Ishikawa (cell line): ENCODE results near the gene KCNK2.

Experiments
- CEBPB ChIP-seq: IDR thresholded peaks from 2 replicates; pipeline ENCODE4 v1.6.1; 2012
- CREB1 ChIP-seq: IDR thresholded peaks from 2 replicates; pipeline ENCODE4 v1.6.1; 2012; ENCODE audit warnings: low read depth
- EGR1 ChIP-seq: IDR thresholded peaks from 2 replicates; pipeline ENCODE4 v1.6.1; 2012
- EP300 ChIP-seq: IDR thresholded peaks from 2 replicates; pipeline ENCODE4 v1.6.1; 2012; ENCODE audit warnings: borderline replicate concordance
- FOXM1 ChIP-seq: IDR thresholded peaks from 2 replicates; pipeline ENCODE4 v1.6.1; 2012; ENCODE audit warnings: low read depth, borderline replicate concordance
- NFIC ChIP-seq: IDR thresholded peaks from 2 replicates; pipeline ENCODE4 v1.6.1; 2012
- RAD21 ChIP-seq: IDR thresholded peaks from 2 replicates; pipeline ENCODE4 v1.6.1; 2012; ENCODE audit warnings: low read depth
- TAF1 ChIP-seq: IDR thresholded peaks from 2 replicates; pipeline ENCODE4 v1.6.1; 2012; ENCODE audit warnings: low read depth, mild to moderate bottlenecking
- TCF12 ChIP-seq: IDR thresholded peaks from 2 replicates; pipeline ENCODE4 v1.6.1; 2012; ENCODE audit warnings: low read depth
- TEAD4 ChIP-seq: IDR thresholded peaks from 2 replicates; pipeline ENCODE4 v1.6.1; 2012
- YY1 ChIP-seq: IDR thresholded peaks from 2 replicates; pipeline ENCODE4 v1.6.1; 2012; ENCODE audit warnings: low read depth
- ZBTB7A ChIP-seq: IDR thresholded peaks from 2 replicates; pipeline ENCODE4 v1.6.1; 2012; ENCODE audit warnings: low read depth
- TF ChIP-seq, protein P1 (sequence below): IDR thresholded peaks from 2 replicates; pipeline ENCODE4 v1.6.1; 2012
- TF ChIP-seq, protein P2 (sequence below): IDR thresholded peaks from 2 replicates; pipeline ENCODE4 v1.6.1; 2012; ENCODE audit warnings: low read depth, mild to moderate bottlenecking
- TF ChIP-seq, protein P3 (sequence below): IDR thresholded peaks from 2 replicates; pipeline ENCODE4 v1.6.1; 2012

KCNK2 gene

DNA sequence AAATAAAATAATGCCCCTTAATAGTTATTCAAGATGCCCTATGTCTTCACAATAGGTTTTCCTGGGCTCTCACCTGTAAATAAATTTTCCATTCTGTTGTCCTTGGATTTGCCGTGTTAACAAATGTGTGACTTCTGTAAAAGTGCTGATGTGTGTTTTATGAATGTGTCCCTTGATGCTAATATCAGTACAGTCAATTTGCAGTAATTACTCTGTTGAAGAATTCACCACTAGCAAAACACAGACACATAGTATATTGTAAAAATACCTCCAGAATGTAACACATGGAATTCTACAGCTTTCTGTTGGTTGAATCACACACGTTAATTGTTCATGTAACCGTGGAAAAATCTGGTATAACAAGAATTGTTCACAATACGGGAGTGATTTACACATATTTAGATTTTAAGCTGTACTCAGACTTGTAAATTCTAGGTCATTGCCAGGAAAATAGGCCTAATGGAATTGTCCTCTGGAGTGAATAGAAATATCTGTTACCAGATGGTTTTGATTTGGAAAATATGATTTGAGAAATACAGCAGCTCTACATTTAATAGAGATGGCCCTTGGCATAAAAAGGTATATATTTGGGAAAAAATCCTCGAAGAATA, 36.7 kb upstream of the KCNK2 start:
- TF ChIP-seq TAF1 (no peak), NFIC (no peak), RAD21 (no peak), TEAD4 (no peak), ZBTB7A (no peak), TCF12 (no peak), CREB1 (no peak), YY1 (no peak), FOXM1 (no peak)
- TF ChIP-seq, protein P1, sequence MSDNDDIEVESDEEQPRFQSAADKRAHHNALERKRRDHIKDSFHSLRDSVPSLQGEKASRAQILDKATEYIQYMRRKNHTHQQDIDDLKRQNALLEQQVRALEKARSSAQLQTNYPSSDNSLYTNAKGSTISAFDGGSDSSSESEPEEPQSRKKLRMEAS: no peak

DNA sequence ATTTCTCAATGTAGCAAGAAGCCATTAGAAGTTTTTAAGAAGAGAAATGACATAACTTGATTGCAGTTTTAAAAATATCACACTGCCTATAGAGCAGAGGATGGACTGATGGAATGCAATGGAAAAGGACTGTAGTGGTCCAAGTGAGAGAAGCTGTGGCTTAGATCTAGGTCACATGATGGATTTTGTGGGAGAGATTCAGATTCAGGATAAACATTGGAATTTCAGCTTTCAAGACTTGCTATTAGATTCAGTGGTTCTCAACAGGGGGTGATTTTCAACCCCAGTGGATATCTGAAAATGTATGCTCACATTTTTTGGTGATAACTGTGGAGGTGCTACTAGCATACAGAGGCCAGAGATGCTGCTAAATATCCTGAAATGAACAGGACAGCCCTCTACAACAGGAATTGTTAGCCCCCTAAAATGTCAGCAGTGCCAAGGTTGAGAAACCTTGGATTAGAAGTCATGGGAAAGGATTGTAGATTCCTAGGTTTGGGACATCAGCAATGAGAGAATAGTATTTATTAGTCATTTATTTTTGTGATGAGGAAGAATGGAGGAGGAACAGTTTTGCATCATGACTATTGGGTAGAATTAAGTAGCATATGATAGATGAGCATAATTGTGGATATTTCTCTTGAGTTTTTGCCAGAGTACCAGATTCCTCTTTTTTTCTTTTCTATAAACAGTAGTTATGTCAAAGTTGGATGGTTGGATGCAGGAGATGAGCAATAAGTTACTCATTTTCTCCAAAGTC, 30.1 kb upstream of the KCNK2 start:
- TF ChIP-seq CEBPB: no peak
- TF ChIP-seq, protein P1: no peak

DNA sequence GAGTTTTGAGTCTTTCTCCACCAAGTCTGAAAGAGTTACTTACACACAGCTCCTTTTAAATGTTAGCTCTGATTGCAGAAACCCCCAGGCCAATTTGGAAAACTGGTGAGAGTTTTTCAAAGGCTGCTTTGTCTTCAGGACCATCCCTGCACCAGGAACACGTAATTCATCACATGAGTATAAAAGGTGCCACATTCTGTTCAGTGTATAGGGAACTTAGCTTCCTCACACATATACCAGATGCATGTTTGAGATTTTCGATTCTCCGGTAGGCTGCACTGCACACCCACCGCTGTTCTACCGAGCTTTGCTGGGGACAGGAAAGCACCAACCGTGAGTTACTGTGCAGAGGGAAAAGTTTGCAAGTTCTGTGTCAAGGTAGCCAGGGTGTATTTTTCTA, 28.3 kb upstream of the KCNK2 start:
- no peak for TF ChIP-seq EGR1
- no peak for TF ChIP-seq YY1

DNA sequence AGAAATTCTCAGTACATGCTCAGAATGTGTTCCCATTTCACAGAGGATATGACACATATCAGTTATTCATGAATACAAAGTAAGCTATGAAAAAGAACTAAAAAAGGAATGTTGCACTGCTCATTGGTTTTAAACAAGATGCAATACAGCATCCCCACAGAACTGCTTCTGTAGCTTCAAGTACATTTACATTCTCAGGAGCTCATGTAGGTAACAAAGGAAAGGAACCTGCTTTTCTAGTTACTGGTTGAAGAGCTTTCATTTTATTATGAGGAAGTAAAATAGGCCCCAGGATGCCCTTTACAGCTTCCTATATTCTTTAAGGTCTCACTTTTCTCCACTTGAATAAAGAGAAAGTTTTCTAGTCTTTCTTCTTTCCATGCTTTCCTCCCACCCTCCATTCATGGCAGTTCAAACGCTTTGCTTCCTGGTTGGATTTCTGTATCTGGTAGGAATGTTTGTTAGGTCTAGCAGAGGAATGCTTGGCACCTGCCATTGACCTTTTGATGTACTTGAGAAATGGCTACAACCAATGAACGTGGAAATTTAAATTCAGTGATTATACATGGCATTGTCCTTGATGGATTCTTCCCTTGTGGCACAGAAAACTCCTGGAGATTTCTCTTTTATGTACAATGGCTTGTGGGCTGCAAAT, 27.1 kb upstream of the KCNK2 start:
- TF ChIP-seq NFIC (no peak), RAD21 (no peak), CREB1 (no peak), TEAD4 (no peak), EP300 (no peak), CEBPB (no peak), ZBTB7A (no peak), EGR1 (no peak), YY1 (no peak), TAF1 (no peak)
- TF ChIP-seq, protein P2, sequence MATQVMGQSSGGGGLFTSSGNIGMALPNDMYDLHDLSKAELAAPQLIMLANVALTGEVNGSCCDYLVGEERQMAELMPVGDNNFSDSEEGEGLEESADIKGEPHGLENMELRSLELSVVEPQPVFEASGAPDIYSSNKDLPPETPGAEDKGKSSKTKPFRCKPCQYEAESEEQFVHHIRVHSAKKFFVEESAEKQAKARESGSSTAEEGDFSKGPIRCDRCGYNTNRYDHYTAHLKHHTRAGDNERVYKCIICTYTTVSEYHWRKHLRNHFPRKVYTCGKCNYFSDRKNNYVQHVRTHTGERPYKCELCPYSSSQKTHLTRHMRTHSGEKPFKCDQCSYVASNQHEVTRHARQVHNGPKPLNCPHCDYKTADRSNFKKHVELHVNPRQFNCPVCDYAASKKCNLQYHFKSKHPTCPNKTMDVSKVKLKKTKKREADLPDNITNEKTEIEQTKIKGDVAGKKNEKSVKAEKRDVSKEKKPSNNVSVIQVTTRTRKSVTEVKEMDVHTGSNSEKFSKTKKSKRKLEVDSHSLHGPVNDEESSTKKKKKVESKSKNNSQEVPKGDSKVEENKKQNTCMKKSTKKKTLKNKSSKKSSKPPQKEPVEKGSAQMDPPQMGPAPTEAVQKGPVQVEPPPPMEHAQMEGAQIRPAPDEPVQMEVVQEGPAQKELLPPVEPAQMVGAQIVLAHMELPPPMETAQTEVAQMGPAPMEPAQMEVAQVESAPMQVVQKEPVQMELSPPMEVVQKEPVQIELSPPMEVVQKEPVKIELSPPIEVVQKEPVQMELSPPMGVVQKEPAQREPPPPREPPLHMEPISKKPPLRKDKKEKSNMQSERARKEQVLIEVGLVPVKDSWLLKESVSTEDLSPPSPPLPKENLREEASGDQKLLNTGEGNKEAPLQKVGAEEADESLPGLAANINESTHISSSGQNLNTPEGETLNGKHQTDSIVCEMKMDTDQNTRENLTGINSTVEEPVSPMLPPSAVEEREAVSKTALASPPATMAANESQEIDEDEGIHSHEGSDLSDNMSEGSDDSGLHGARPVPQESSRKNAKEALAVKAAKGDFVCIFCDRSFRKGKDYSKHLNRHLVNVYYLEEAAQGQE: no peak
- TF ChIP-seq, protein P1: no peak

DNA sequence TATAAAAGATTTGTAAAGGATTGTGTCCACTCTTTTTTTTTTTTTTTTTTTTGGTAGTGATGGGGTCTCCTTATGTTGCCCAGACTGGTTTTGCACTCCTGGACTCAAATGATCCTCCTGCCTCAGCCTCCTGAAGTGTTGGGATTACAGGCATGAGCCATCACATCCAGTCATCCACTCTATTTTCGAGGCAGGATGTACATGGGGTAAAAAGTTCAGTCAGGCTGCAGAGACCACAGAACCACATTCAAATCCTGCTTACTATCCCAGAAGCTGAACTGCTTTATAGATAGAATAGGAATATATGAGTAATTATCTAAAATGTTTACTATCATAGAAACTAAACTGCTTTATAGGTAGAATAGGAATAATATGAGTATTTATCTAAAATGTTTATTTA, 26.0 kb upstream of the KCNK2 start:
- TF ChIP-seq TAF1 (no peak), CREB1 (no peak), CEBPB (no peak), TCF12 (no peak), YY1 (no peak), RAD21 (no peak)
- TF ChIP-seq, protein P1: no peak

DNA sequence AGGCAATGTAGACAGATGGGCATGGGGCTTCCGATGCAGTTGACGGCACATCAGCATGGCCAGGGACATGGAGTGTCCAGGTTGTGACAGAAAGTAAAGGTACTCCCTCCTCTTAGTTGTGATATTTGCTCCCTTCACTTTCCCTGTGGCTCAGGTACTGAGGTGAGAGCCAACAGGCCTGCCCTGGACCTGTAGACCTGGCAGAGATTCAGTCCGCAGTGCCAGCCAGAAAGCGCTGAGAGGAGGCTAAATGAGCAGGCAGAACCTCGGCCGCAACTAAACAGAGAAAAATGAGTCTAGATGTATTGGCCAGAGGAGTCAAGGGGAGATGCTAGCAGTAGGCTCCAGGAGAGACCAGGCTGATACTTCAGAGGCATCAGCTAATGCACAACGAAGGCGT, 22.6 kb upstream of the KCNK2 start:
- TF ChIP-seq FOXM1 (no peak), ZBTB7A (no peak), TCF12 (no peak), CREB1 (no peak)
- TF ChIP-seq, protein P2: no peak

DNA sequence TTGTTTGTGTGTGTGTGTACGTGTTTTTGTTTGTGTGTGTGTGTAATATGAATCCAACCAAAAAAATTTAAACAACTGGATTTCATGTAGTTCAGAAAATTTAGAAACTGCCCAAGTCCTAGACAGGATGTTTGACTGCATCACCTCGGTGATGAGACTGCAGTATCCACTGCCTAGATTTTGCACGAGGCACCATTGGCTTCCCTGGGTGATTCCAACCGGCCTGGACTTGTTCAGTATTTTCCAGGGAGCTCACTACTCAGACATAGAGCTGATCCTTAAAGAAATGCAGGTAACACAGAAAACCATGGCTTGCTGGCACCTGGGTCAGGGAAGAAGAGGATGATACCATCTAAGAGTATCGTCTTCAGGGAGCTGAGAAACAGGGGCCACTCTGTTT, 18.2 kb upstream of the KCNK2 start:
- TF ChIP-seq ZBTB7A: no peak
- TF ChIP-seq, protein P2: no peak
- TF ChIP-seq TAF1: no peak
- no peak for TF ChIP-seq EP300
- TF ChIP-seq RAD21: no peak
- TF ChIP-seq EGR1: no peak
- TF ChIP-seq, protein P3, sequence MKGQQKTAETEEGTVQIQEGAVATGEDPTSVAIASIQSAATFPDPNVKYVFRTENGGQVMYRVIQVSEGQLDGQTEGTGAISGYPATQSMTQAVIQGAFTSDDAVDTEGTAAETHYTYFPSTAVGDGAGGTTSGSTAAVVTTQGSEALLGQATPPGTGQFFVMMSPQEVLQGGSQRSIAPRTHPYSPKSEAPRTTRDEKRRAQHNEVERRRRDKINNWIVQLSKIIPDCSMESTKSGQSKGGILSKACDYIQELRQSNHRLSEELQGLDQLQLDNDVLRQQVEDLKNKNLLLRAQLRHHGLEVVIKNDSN: no peak
